ENCODE measurements around the gene HAGHL.

HAGHL gene

DNA sequence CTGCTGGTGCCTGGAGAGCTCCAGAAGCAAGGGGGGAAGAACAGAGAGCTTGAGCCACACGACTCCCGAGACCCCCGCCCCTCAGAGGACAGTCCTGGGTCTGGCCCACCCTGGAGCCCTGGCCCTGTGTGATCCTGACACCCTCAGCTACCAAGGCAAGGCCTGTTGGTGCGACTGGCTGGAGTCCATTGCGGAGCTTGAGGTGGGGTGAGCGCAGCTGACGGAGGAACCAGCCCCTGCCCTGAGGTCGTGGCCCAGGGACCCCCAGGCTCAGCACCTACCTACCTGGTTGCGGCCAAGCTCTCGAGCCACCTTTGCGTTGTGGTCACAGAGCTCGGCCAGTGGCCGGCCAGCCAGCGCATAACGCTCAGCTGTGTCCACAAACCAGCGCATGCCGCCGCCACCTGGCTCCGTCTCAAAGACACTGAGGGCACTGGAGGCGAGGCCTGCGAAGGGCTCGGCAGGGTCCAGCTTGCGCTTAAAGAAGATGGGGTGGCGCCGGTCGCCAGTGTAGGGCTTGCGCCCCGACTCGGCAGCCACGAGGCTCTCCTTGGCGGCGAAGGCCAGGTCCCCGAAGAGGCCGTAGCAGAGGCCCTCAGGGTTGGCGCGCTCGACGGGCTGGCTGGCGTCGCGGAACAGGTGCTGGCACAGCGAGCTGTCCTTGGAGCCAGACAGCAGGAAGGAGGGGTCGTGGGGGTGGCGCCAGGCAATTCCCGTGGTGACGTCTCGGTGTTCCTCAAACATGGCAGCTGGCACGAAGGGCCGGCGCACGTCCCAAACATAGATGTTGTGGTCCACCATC is 40.2 kb upstream of the HAGHL start:
- ChIA-PET CTCF (interaction anchor here (0.6 to 1.8 kb wide), 5 partner anchors 9 to 102 kb away, joined by 3 read pairs; partner anchors contain the start of genes CHTF18 and RPUSD1), POLR2A (interaction anchor here (0.5 to 1.5 kb wide), 4 partner anchors 9 to 102 kb away, joined by 3 to 6 read pairs (median 4); partner anchors contain the start of genes CHTF18 and RPUSD1)
- TF ChIP-seq, protein P1, sequence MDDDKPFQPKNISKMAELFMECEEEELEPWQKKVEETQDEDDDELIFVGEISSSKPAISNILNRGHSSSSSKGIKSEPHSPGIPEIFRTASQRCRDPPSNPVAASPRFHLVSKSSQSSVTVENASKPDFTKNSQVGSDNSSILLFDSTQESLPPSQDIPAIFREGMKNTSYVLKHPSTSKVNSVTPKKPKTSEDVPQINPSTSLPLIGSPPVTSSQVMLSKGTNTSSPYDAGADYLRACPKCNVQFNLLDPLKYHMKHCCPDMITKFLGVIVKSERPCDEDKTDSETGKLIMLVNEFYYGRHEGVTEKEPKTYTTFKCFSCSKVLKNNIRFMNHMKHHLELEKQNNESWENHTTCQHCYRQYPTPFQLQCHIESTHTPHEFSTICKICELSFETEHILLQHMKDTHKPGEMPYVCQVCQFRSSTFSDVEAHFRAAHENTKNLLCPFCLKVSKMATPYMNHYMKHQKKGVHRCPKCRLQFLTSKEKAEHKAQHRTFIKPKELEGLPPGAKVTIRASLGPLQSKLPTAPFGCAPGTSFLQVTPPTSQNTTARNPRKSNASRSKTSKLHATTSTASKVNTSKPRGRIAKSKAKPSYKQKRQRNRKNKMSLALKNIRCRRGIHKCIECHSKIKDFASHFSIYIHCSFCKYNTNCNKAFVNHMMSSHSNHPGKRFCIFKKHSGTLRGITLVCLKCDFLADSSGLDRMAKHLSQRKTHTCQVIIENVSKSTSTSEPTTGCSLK (tag by site-specific recombination; IDR thresholded peaks at IDR 0.05), result no peak
- TF ChIP-seq ZNF404 (tag by site-specific recombination; IDR thresholded peaks at IDR 0.05) (no peak), HOXA7 (CRISPR knock-in tag; IDR thresholded peaks at IDR 0.05; ENCODE audit: borderline replicate concordance) (no peak), ZNF521 (tag by site-specific recombination; IDR thresholded peaks at IDR 0.05) (no peak), ZNF184 (tag by site-specific recombination; IDR thresholded peaks at IDR 0.05) (no peak), PRDM1 (tag by site-specific recombination; IDR thresholded peaks at IDR 0.05) (no peak), ZNF140 (tag by site-specific recombination; IDR thresholded peaks at IDR 0.05) (no peak), ZBTB21 (tag by site-specific recombination; IDR thresholded peaks at IDR 0.05) (no peak)
- TF ChIP-seq, protein P2, sequence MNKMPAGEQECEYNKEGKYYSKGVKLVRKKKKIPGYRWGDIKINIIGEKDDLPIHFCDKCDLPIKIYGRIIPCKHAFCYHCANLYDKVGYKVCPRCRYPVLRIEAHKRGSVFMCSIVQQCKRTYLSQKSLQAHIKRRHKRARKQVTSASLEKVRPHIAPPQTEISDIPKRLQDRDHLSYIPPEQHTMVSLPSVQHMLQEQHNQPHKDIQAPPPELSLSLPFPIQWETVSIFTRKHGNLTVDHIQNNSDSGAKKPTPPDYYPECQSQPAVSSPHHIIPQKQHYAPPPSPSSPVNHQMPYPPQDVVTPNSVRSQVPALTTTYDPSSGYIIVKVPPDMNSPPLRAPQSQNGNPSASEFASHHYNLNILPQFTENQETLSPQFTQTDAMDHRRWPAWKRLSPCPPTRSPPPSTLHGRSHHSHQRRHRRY (tag by site-specific recombination; IDR thresholded peaks at IDR 0.05), result no peak
- Histone ChIP-seq H3K27ac (ENCODE audit: extremely low read depth, low read depth, low read length) (no peak overlapping the region), H3K4me3 (ENCODE audit: low read depth, low read length) (no peak overlapping the region), H3K36me3 (ENCODE audit: control insufficient read depth in 2 of 2, insufficient read depth in 1 of 2, low read length in 2 of 2) (peaks cover 3 to 63% of the 10 kb centered on the region in 2 experiments; a peak in 1 of 3 replicates), H3K9me3 (ENCODE audit: control insufficient read depth, insufficient read depth, low read depth, low read length) (no peaks in the 10 kb centered on the region), H3K4me1 (ENCODE audit: control insufficient read depth, insufficient read depth, low read length) (peaks cover 6% of the 10 kb centered on the region; the same call in 1 of the 2 replicates)

DNA sequence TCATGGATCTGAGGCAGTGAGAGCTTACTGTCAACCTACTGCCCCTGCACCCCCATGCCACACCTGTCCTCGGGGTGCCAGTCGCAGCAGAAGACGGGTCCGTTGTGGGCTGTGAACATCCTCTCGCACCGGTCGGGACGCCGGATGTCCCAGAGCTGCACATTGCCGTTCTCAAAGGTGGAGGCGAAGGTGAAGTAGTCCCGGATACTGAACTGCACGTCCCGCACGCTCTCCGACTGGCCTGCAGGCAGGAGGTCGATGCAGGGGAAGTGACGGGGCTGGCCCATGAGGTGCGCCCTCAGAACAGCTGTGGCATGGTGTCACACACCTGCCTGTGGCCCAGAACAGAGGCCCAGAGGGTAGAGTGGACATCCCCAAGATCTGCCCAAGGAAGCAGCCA is 39.4 kb upstream of the HAGHL start:
- Histone ChIP-seq H3K36me3 (ENCODE audit: control insufficient read depth in 2 of 2, insufficient read depth in 1 of 2, low read length in 2 of 2) (peaks cover 0 to 55% of the 10 kb centered on the region in 2 experiments; a peak in 1 of 3 replicates), H3K4me3 (ENCODE audit: low read depth, low read length) (no peak overlapping the region), H3K4me1 (ENCODE audit: control insufficient read depth, insufficient read depth, low read length) (no peaks in the 10 kb centered on the region), H3K9me3 (ENCODE audit: control insufficient read depth, insufficient read depth, low read depth, low read length) (no peaks in the 10 kb centered on the region), H3K27ac (ENCODE audit: extremely low read depth, low read depth, low read length) (no peak overlapping the region)
- ChIA-PET CTCF (interaction anchor here (0.6 kb wide), 1 partner anchor 101 kb away, joined by 3 read pairs; the partner anchor contains the start of genes CHTF18 and RPUSD1), POLR2A (interaction anchor here (0.5 to 1.5 kb wide), 4 partner anchors 8 to 123 kb away, joined by 3 to 6 read pairs (median 4); partner anchors contain the start of genes CHTF18 and RPUSD1)
- TF ChIP-seq GLI2 (tag by site-specific recombination; IDR thresholded peaks at IDR 0.05; ENCODE audit: borderline replicate concordance, low read depth) (no peak), GLI4 (tag by site-specific recombination; IDR thresholded peaks at IDR 0.05) (no peak), ZNF221 (tag by site-specific recombination; IDR thresholded peaks at IDR 0.05; ENCODE audit: borderline replicate concordance) (no peak), ZNF658 (tag by site-specific recombination; IDR thresholded peaks at IDR 0.05) (no peak), ZNF169 (tag by site-specific recombination; IDR thresholded peaks at IDR 0.05) (no peak), ZNF596 (tag by site-specific recombination; IDR thresholded peaks at IDR 0.05) (no peak), ZNF335 (tag by site-specific recombination; conservative IDR thresholded peaks at IDR 0.05) (no peak), ZNF560 (tag by site-specific recombination; IDR thresholded peaks at IDR 0.05; ENCODE audit: borderline replicate concordance) (no peak), YY1 (tag by site-specific recombination; IDR thresholded peaks at IDR 0.05) (no peak), SETDB1 (IDR thresholded peaks at IDR 0.05; ENCODE audit: insufficient read length, low read length) (no peak), ZNF600 (tag by site-specific recombination; IDR thresholded peaks at IDR 0.05) (no peak), ZNF677 (tag by site-specific recombination; IDR thresholded peaks at IDR 0.05) (no peak), ZNF366 (tag by site-specific recombination; conservative IDR thresholded peaks at IDR 0.05) (no peak), ZNF184 (tag by site-specific recombination; IDR thresholded peaks at IDR 0.05) (no peak), BCL11A (tag by site-specific recombination; IDR thresholded peaks at IDR 0.05; ENCODE audit: low read depth) (no peak), ZNF76 (tag by site-specific recombination; IDR thresholded peaks at IDR 0.05; ENCODE audit: borderline replicate concordance, low read depth) (no peak), MYNN (tag by site-specific recombination; IDR thresholded peaks at IDR 0.05; ENCODE audit: borderline replicate concordance) (no peak)
- TF ChIP-seq, protein P3, sequence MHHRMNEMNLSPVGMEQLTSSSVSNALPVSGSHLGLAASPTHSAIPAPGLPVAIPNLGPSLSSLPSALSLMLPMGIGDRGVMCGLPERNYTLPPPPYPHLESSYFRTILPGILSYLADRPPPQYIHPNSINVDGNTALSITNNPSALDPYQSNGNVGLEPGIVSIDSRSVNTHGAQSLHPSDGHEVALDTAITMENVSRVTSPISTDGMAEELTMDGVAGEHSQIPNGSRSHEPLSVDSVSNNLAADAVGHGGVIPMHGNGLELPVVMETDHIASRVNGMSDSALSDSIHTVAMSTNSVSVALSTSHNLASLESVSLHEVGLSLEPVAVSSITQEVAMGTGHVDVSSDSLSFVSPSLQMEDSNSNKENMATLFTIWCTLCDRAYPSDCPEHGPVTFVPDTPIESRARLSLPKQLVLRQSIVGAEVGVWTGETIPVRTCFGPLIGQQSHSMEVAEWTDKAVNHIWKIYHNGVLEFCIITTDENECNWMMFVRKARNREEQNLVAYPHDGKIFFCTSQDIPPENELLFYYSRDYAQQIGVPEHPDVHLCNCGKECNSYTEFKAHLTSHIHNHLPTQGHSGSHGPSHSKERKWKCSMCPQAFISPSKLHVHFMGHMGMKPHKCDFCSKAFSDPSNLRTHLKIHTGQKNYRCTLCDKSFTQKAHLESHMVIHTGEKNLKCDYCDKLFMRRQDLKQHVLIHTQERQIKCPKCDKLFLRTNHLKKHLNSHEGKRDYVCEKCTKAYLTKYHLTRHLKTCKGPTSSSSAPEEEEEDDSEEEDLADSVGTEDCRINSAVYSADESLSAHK (tag by site-specific recombination; IDR thresholded peaks at IDR 0.05), result no peak
- TF ChIP-seq, protein P4, sequence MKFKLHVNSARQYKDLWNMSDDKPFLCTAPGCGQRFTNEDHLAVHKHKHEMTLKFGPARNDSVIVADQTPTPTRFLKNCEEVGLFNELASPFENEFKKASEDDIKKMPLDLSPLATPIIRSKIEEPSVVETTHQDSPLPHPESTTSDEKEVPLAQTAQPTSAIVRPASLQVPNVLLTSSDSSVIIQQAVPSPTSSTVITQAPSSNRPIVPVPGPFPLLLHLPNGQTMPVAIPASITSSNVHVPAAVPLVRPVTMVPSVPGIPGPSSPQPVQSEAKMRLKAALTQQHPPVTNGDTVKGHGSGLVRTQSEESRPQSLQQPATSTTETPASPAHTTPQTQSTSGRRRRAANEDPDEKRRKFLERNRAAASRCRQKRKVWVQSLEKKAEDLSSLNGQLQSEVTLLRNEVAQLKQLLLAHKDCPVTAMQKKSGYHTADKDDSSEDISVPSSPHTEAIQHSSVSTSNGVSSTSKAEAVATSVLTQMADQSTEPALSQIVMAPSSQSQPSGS (tag by site-specific recombination; IDR thresholded peaks at IDR 0.05; ENCODE audit: low read depth), result no peak

Measured in HEK293 (cell line).